Globus pallidus (tissue), 1 donor: ENCODE results near the gene CACNA2D2.

ENCODE experiments used
- DNase-seq: peaks from one replicate; pipeline ENCODE4 v3.0.0-alpha.2; 2015; ENCODE audit warnings: low spot score

Gene CACNA2D2

DNA sequence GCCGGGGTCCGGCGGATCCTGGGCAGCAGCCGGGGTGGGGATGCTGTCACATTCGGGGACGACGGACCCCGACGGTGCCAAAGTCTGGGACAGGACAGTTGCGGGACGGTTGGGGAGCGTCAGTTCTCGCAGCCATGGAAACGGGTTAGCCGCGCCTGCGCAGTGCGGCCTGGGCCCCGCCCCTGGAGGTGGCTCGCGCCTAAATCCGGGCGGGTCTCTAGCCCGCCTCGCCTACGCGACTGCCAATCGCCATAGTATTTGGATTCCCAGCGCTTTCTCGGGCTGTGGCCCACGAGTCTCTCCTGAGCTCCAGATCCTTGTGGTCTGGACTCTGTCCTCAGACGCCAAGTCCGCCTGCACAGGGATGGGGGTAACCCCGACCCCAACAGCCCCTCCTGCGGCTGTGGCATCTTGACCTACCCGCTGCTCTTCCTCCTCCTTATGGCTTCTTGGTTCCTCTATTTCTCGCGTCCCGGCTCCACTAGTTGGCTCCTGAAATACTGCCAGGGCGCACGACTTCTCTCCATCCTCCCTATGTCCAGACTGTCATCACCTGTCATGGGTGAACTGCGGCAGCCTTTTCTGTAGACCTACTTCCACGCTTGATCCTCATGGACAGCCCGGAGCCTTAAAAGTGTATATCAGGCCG lies 157.7 kb downstream of the CACNA2D2 start, which contains the start of gene ZMYND10:
ZMYND10 (minus strand) TSS at position 147 of the 649 bp plus-strand sequence. CDS start 153 bp downstream, outside the sequence.
- no peak for DNase-seq

DNA sequence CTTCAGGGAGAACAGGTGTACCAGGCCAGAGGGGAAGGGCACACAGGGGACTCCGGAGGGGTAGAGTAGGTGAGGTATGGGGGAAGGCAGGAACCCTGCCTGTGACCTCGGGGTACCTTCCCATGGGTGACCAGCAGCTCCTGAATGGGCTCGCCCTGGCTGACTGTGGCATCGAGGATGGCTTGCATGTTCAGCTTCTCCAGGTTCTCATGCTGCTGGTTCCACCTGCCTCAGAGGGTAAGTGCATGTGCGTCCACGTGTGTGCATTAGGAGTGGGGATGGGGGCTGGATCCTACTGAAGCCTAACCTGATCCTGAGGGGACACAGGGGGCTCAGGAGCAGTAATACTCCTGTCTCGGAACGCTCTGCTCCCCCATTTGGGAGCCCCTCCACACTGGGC lies 158.4 kb downstream of the CACNA2D2 start:
- no peak for DNase-seq

DNA sequence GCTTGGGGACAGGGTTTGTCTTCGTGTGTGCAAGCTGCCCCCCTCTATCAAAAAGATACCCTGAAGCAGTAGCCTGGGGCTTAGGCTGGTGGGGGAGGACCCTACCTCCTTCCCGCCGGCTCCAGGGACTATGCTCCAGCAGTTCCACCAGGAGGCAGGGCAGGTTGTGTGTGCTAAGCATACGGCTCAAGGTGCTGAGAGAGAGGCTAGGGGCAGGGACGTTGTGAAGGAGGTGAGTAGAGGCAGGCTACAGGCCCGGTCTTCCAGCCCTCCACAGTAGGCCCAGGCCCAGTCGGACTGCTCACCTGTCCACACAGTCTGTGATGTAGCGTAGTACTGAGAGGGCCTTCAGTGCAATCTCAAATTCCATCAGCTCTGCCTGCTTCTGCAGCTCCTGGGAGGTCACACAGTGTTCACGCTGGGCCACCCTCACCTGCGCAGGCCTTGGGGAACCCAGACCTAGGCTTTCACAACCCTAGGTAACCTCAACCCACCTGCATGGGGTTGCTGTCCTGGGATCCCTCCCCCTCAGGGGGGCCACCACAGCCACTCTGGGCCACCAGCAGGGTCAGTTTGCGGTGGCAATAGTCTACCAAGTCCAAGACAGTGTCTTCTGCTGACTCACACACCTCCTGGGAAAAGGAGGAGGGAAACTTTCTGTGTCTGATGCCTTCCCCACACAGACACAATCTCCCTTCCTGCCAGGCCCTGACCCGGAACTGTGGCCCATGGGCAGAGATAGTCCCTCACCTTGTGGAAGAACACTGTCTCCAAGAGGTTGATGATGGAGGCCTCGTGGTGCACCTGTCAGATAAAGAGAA lies 160.4 kb downstream of the CACNA2D2 start:
- no peak for DNase-seq

DNA sequence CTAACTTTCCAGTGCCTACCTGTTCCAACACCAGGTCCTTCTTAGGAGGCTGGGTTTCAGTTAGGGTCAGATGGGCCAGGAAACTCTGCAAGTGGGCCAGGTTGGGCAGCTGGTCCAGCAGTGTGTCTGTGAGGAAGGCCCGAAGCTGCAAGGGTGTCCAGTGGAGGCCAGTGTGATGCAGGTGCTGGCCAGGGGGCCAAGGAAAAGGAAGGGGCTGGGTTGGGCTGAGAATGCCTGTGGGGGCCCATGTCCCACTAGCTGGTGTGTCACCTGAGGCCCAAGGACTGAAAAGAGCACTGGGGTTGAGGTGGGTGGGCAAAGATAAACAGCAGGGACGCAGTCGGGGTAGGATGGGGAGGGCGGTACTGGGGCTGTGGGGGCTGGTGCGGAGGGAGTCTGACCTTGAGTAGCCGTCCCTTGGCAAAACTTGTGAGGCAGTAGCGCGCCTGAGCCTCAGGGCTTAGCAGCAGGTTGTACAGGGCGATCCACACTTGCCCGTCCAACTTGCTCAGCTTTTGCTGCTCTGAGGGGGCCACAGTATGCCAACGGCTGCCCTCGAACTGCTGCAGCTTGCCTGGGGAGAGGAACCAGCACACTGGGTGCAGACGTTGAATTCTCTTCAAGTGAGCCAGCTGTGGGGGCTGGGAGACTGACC lies 161.3 kb downstream of the CACNA2D2 start:
- DNase-seq = no peak

DNA sequence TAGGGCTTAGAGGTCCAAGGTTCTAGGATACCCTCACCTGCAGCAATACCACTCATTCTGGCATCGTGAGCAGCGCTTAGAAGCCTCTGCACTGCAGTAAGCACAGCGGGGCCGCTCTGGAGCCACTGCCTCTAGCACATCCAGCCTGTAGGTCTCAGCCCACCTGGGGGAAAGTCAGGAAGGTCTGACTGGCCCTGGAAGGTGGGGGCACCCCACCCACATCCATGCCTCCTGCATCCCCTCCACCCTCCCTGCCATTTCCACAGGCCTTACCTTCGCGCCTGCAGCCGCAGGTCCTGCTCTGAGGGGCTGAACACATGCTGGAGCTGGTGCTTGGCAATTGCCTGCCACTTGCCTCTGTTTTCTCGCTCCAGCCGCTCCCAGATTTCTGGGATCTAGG lies 161.9 kb downstream of the CACNA2D2 start:
- DNase-seq = no peak

DNA sequence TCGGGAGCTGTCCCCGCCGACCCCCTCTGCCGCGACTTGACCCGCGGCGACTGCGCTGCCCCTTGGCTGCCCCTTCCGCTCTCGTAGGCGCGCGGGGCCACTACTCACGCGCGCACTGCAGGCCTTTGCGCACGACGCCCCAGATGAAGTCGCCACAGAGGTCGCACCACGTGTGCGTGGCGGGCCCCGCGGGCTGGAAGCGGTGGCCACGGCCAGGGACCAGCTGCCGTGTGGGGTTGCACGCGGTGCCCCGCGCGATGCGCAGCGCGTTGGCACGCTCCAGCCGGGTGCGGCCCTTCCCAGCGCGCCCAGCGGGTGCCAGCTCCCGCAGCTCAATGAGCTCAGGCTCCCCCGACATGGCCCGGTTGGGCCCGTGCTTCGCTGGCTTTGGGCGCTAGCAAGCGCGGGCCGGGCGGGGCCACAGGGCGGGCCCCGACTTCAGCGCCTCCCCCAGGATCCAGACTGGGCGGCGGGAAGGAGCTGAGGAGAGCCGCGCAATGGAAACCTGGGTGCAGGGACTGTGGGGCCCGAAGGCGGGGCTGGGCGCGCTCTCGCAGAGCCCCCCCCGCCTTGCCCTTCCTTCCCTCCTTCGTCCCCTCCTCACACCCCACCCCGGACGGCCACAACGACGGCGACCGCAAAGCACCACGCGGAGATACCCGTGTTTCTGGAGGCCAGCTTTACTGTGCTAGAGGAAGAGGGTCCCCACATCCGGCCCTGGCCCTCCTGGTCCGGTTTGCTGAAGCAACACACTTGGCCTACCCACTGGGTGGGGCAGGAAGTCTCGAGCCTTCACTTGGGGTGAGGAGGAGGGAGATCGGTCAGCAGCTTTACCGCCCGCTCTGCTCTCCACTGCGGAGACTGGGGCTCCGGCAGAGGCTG lies 162.7 kb downstream of the CACNA2D2 start, which contains the start of gene RASSF1:
RASSF1 (minus strand) TSS at position 389 of the 882 bp plus-strand sequence; CDS start at position 358, 31 bp downstream.
- no peak for DNase-seq

DNA sequence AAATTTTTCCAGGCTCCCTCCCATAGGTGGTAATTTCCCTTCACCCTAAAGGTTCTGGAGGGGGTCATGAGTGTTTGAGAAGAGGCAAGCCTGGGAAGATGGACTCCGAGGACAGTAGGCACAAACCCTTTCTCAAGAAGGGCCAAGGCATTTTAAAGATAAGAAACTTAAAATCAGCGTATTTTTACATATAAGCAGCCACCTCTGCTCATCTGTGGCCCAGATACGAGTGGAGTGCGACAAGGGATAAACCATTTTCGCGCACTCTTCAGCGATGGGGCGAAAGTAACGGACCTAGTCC lies 163.3 kb downstream of the CACNA2D2 start:
- no peak for DNase-seq

DNA sequence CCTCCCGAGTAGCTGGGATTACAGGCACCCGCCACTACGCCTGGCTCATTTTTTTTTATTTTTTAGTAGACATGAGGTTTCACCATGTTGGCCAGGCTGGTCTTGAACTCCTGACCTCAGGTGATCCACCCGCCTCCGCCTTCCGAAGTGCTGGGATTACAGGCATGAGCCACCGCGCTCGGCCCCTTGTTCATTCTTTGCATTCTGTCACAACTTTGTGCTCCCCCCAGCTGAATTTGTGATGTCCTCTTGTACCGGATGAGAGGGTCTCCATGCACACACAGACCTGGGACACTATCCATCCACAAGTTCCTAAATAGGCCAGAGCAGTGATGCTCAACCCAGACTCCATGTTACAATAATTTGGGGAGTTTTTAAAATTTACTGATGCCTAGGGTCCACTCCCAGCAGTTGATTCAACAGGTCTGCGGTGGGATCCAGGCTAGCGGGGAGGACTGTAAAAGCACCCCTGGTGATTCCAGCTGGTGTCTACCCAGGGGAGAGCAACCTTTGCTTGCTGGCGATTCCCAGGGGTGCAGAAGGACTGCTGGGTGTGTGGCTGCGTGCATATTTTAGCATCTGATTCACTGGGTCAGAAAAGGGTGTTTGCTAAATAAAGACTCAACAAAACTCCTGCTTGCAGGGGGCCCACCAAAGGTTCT lies 163.8 kb downstream of the CACNA2D2 start:
- DNase-seq = no peak

DNA sequence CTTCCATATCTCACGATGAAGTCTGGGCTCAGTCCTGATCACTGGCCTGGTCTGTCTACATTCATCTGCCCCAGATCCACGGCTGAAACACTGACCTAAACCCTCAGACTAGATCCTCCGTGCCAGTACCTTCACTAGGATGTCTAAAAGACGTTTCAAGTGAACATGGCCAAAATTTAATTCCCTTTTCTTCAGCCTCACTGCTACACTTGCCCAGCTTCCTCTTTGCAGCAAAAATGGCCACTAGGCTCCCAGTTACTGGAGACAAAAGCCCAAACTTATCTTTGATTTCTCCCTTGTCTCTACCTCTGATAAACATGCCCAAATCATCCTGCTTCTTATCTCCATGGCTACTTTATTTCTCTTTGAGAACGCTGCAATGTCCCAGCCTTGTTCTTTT lies 164.5 kb downstream of the CACNA2D2 start:
- DNase-seq = no peak

DNA sequence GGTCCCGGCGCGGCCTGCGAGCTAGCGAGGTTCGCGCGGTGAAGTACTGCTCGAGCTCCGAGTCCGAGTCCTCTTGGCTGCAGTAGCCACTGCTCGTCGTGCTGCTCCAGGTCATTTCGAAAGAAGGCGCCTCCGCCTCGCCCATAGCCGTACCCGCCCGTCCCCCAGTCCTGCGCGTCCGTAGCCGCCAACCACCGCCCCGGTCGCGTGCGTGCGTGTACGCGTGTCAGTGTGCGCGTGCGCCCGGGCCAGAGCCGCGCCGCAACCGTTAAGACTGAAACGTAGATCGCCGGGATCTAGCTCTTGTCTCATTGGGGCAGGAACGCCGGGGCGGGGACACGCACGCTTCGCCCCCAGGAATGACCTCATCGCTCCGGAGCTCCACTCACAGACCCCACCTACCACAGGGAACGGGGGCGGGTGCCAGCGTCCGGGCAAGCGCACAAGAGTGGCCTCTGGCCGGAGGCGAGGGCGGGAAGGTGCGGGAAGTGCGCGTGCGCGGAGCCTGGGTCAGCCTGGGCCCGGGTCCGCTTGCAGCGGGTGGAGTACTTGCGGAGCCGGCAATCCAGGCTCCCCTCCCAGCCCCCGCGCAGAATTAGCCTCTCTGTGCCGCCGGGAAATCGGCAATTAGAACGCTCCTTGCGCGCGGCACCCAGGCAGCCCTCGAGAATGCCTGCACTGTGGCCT lies 166.1 kb downstream of the CACNA2D2 start:
- peak; percentile 97 for DNase-seq

DNA sequence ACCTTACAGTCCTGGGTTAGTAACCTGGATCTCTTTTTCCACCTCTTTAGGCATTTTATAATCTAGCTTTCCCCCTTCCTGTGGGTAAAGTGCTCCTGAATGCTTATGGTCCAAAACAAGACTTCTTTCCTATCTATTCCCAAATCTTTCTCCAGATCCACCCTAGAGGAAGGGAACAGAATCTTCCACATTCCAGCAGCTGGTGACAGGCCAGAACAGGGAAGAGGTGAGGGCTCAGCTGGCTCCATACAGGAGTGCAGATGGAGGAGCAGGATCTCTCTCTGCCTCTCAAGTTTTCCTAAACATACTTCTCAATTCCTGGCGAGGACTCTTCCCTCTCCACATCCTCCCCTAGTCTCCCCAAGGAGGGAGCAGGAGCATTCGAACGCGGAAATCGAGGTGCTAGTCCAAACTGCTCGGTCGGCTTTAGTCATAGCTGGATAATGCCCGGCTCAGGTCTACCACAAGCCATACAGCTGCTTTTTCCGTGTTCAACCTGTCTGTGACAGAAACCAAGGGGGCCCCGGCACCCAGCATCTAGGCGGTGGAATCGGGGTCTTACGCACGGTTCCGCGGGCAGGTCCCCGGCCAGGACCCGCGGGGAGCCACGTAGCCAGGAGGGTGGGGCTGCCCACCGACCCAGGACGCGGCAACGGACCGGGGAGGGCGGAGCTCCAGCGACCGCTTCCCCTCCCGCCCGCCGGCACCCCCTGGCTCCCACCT lies 166.8 kb downstream of the CACNA2D2 start:
- DNase-seq = no peak

DNA sequence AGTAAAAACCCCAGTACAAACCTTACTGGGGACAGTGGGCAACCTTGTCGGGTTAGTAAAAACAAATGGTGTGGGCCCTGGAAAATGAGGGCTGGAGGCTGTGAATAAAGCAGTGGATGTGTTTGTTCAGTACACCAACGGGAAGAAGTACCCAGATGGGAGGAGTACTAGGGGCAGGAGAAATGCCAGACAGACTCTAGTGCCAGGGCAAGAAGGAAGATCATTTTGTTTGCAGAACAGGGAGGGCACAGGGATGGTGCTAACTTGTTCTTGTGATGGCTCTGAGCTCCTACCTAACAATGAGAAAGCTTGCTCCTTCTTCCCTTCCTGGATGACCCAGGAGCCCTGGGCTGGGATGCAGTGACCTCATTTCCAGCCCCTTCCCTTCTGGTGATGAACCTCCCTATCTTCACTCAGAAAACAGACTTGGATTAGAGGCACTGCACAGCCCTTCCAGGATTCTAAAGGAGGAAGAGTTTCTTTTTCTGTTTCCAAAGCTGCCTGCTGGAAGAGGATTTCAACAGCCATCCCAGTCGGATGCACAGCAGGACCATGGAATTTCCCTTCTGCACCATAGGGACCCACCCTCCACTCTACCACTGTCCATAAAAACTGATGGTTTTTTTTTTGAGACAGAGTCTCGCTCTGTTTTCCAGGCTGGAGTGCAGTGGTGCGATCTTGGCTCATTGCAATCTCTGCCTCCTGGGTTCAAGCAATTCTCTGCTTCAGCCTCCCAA lies 168.9 kb downstream of the CACNA2D2 start:
- DNase-seq = no peak

DNA sequence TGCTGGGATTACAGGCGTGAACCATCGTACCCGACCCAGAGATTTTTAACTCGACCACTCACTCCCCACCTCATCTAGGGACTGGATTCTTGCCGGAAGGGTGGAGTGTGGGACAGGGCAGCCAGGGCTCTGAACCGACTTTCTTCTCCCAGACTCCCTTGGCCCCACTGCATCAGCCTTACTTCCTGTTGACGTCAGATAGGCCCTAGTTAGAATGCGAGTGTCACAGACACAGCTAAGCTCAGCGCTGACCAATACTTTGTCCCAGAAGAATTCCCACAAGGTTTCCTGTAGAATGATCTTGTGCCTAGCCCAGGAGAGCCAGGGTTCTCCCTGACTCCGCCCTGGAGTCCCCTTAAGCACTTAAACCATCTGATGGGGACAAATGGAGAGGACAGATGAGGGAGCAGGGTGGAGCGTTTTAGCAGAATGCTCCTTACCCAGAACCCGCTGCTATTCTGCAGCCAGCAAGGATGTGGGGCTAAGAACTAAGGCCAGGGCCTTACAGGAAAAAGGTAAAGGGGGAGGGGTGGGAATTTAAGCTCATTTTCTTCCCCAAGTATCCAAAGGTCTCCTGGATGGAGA lies 169.6 kb downstream of the CACNA2D2 start:
- DNase-seq = no peak

DNA sequence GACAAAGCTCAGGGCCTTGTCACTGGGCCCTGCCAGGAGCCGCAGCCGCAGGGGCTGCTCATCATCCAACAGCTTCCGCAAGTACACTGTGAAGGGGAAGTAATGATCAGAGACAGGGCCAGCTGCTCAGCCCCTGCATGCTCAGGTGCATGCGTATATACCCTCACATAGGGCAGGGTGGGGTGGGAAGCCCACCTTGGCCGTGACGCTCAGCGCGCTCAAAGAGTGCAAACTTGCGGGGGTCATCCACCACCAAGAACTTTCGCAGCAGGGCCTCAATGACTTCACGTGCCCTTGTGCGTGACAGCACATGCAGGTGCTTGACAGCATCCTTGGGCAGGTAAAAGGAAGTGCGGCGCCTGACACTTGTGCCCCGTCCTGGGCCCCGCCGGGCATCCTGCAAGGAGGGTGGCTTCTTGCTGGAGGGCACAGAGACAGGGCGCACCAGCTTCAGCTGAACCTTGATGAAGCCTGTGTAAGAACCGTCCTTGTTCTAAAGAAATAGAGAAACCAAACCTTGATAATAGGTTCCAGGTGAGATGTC lies 172.0 kb downstream of the CACNA2D2 start:
- DNase-seq = no peak

DNA sequence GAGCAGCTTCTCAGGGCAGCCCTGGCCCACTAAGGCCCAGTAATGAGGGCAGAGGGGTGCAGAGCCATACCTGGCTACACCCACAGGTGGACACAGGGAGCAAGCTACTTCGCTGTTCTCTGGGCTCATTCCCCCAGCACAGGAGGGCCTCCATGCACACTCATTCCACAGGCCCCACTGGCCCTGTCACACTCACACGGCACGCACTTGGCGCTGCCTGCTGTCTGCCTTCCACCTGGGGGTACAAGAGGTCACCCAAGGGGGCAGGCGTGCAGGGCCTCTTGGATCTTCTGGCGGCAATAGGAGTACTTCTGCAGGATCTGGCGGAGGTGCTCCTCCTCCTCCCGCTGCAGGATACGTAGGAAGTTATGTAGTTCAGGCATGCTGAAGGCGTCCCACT lies 173.1 kb downstream of the CACNA2D2 start:
- no peak for DNase-seq

DNA sequence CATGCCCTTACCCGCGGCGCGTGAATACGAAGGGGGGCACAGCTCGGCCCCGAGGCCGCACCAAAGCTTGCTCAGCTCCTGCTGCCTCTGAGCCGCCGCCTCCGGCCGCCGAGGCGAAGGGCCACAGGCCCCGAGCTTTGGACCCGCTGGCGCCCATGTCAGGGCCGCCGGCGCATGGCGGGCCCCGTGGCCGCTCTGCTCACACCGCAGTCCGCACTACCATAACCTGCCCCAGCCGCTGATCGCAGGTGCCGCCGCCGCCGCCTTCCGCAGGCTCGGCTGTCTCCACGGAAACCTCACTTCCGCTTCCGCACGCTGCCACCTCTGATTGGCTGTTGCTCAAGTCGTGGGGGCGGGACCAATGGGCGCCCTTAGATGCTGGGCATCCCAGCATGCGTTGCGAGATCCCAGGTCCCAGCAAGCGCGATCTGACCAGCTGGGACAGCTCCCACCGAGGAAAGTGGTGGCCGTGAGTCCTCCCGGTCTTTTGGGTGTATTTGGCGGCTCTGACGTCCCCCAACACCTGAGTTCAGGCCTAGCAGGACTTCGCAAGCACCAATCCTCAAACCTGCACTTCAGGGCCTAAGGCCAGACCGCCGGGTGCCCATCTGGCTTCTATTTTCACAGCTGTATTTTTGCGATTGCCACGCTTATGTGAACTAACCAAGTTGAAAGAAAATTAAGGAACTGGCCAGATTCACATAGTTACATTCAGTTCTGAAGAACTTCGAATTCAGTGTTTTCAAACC lies 175.3 kb downstream of the CACNA2D2 start, which contains the start of gene TUSC2:
TUSC2 (minus strand) TSS at position 281 of the 749 bp plus-strand sequence; CDS start at position 157, 124 bp downstream.
- DNase-seq = peak; percentile 97

DNA sequence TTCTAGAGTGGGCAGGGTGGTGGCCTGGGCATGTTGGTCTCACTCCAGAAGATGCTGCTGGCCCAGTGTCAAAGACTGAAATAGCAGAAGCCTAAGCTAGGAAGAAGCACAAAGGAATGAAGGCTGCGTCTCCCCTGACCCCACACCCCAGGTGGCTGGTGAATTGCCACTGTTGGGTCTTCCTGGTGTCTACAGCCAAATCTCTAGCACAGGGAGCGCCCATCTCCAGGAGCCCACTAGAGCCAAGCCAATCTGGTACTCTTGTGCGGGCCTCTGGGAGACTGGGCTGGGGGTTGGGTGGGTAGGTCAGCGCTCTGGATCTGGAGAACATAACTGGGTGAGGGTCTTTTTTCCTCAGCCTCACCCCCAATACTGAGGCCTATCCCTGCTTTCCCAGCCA lies 176.3 kb downstream of the CACNA2D2 start:
- no peak for DNase-seq

DNA sequence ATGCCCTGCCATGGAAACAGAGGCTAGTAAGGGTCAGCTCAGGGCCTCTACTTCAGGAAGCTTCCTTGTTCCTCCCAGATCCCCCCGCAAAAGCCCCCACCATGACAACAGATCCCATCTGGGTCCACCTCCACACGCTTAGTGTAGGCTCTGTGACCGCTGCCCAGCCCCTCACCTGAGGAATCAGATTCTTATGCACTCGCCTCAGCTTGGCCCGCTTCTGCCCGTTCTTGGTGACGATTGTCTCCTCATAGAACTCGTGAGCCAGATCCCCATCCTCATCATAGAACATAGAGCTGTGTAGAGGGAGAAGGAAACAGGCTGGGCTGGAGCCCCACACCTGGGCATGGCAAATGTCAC lies 177.3 kb downstream of the CACNA2D2 start:
- no peak for DNase-seq
